ENCODE data around the gene PPM1F.

PPM1F gene

GRCh38 chr22:21975854-21976345 lies 23.3 kb upstream of the PPM1F start:
- no peak for DNase-seq (ENCODE audit: low spot score)

- DNase-seq (ENCODE audit: low spot score): no peak
Observed at GRCh38 chr22:21975273-21975672, 22.6 kb upstream of the PPM1F start.

- DNase-seq (ENCODE audit: low spot score): no peak
Observed at GRCh38 chr22:21974058-21974649, 21.5 kb upstream of the PPM1F start.

GRCh38 chr22:21972806-21973205 lies 20.2 kb upstream of the PPM1F start:
- no peak for DNase-seq (ENCODE audit: low spot score)

GRCh38 chr22:21972293-21972779 lies 19.7 kb upstream of the PPM1F start:
- DNase-seq (ENCODE audit: low spot score): peak; percentile 46

GRCh38 chr22:21971858-21972275 lies 19.2 kb upstream of the PPM1F start:
- DNase-seq (ENCODE audit: low spot score): no peak

GRCh38 chr22:21970800-21971617 lies 18.4 kb upstream of the PPM1F start:
- no peak for DNase-seq (ENCODE audit: low spot score)

- DNase-seq (ENCODE audit: low spot score): no peak
Observed at GRCh38 chr22:21970037-21970799, 17.6 kb upstream of the PPM1F start.

GRCh38 chr22:21968452-21969129 lies 15.9 kb upstream of the PPM1F start:
- no peak for DNase-seq (ENCODE audit: low spot score)

GRCh38 chr22:21967693-21968271 lies 15.1 kb upstream of the PPM1F start:
- no peak for DNase-seq (ENCODE audit: low spot score)

GRCh38 chr22:21966643-21967516 lies 14.2 kb upstream of the PPM1F start:
- DNase-seq (ENCODE audit: low spot score): no peak

GRCh38 chr22:21965762-21966288 lies 13.2 kb upstream of the PPM1F start:
- DNase-seq (ENCODE audit: low spot score): no peak

GRCh38 chr22:21964918-21965484 lies 12.4 kb upstream of the PPM1F start:
- DNase-seq (ENCODE audit: low spot score): no peak

GRCh38 chr22:21964234-21964633 lies 11.6 kb upstream of the PPM1F start:
- DNase-seq (ENCODE audit: low spot score): no peak

GRCh38 chr22:21963790-21964211 lies 11.2 kb upstream of the PPM1F start:
- DNase-seq (ENCODE audit: low spot score): no peak

GRCh38 chr22:21963286-21963685 lies 10.6 kb upstream of the PPM1F start:
- DNase-seq (ENCODE audit: low spot score): no peak

GRCh38 chr22:21962655-21962949 lies 10.0 kb upstream of the PPM1F start:
- no peak for DNase-seq (ENCODE audit: low spot score)

GRCh38 chr22:21961886-21962654 lies 9.4 kb upstream of the PPM1F start:
- DNase-seq (ENCODE audit: low spot score): no peak

- no peak for DNase-seq (ENCODE audit: low spot score)
Observed at GRCh38 chr22:21961127-21961867, 8.6 kb upstream of the PPM1F start.

Measured in activated CD4-positive, alpha-beta T cell treated with anti-CD3 and anti-CD28 coated beads, Interleukin-2, Interleukin-4, amounts not matched to agents 100 ng/mL and 50 ng/mL, durations not matched to agents 16 hours and 8 hours (primary cell).